NCI-H82 (cell line): ENCODE results near the gene CDCP2.

ENCODE experiments used
- DNase-seq: peaks from one replicate; lab custom pipeline; 2025; lab: John Stamatoyannopoulos, UW

Gene CDCP2

DNA sequence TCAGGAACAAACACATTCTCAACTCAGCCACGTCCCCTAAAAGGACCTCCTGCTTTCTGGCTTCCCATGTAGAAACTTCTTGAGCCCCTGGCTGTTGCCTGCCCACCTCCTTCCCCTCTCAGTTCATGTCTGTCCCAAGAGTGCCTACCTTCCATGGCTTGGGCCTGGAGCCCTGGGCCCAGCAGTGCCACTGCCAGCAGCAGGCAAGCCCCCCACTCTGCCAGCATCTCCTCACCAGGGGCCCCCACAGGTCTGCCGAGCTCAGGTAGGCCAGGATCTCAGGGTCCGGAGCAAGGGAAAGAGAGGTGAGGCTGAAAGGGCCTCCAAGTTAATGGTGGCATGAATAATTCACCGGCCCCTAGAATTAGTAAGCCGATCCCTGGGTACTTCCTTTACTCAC, at the start of gene CDCP2:
TSS of gene CDCP2 (minus strand) at position 305 of the 400 bp plus-strand sequence. CDS start at position 227, 78 bp downstream.
- no peak for DNase-seq

DNA sequence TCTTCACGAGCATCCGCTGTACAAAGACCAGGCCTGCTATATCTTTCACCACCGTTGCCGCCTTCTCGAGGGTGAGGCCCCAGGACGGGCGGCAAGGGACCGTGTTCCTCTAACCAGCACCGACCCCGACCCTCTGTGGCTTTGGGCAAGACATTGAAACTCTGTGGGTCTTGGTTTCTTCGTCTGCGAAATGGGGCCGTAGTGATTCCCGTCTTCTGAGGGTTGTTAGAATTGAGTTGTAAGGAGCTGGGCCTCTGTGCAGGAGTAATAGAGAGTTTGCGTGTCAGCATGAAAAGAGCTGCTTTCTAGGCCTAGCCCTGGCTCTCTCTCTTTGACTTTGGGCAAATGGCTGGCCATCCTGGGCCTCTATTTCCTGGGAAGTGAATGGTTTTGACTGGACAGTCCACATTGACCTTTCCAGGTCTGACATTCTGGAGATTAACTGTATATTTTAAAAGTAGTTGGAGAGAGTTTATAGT, 47.8 kb upstream of the CDCP2 start:
- no peak for DNase-seq

DNA sequence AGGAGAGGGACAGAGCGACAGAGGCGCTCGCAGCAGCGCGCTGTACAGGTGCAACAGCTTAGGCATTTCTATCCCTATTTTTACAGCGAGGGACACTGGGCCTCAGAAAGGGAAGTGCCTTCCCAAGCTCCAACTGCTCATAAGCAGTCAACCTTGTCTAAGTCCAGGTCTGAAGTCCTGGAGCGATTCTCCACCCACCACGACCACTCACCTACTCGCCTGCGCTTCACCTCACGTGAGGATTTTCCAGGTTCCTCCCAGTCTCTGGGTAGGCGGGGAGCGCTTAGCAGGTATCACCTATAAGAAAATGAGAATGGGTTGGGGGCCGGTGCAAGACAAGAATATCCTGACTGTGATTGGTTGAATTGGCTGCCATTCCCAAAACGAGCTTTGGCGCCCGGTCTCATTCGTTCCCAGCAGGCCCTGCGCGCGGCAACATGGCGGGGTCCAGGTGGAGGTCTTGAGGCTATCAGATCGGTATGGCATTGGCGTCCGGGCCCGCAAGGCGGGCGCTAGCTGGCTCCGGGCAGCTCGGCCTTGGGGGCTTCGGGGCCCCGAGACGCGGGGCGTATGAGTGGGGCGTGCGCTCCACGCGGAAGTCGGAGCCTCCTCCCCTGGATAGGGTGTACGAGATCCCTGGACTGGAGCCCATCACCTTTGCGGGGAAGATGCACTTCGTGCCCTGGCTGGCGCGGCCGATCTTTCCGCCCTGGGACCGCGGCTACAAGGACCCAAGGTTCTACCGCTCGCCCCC, 47.1 kb upstream of the CDCP2 start, which contains the start of the genes CYB5RL and MRPL37:
TSS of gene CYB5RL (minus strand) at position 266 of the 754 bp plus-strand sequence. CDS start 4,414 bp downstream, outside the sequence.
TSS of gene MRPL37 (plus strand) at position 403 of the 754 bp plus-strand sequence. CDS start at position 480, 77 bp downstream.
- peak; percentile 100 for DNase-seq

DNA sequence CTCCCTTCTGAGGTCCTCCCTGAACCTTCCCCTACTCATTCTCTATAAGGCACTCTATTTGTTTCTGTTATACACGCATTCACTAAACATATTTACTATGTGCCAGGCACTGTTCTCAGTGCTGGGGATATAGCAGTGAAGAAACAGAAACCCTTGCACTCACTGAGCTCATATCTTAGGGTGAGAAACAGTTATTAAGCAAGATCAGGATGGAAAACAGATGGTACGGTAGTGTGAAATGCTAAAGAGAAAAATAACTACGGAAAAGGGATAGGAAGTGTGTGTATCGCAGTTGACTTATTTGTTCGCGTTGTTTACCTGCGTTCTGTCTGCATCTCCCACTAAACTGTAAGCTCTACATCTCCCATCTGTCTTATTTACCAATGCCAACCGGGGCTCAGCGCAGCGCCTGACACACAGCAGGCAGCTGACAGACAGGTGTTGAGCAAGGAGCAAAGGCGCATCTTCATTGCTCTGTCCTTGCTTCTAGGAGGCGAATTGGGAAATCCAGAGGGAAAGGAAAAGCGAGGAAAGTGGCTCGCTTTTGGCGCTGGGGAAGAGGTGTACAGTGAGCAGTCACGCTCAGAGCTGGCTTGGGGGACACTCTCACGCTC, 46.5 kb upstream of the CDCP2 start:
- DNase-seq: peak; percentile 70

DNA sequence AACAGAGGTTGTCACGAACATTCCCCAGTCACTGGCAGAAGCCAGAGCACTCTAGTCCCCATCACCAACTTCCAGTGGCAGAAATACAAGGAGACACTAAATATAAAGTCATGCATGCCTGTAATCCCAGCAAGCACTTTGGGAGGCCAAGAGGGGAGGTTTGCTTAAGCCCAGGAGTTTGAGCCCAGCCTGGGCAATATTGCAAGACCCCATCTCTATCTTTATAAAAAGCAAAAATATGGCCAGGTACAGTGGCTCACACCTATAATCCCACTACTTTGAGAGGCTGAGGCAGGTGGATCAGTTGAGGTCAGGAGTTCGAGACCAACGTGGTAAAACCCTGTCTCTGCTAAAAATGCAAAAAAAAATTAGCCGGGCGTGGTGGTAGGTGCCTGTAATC, 40.7 kb upstream of the CDCP2 start:
- DNase-seq: no peak

DNA sequence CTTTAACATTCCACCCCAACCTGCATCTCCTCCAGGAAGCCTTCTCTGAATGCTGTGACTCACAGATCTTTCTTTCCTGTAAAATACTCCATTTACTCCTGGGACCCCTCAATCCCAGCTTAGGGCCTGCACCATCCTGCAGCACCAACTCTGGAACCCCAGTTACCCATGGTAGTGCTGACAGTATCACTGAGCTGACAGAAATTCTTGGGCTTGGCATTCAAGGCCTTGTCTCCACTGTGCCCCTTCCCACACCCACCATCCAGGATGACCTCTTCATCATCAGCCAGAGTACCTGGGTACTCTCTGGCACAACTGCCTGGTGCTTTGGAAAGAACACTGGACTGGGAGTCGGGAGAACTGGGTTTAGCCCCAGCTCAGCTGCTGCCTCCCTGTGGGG, 38.7 kb upstream of the CDCP2 start:
- no peak for DNase-seq

DNA sequence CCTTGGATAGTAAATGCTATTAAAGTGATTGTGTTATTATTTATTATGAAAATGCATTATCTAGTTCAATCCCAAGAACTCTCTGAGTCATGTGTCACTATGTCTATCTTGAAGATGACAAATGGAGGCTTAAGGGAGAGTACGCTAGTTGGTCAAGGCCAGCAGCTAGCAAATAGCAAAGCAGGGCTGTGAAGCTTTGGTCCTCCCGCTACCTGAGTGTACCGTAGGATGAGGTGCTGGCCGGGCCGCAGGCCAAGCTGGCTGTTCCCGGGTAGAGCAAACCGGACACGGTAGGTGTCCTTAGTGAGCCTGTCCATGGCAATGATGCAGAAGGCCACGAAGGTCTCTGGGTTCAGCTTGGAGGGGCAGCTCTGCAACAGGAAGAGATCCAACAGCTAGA, 37.7 kb upstream of the CDCP2 start:
- DNase-seq: peak; percentile 42

DNA sequence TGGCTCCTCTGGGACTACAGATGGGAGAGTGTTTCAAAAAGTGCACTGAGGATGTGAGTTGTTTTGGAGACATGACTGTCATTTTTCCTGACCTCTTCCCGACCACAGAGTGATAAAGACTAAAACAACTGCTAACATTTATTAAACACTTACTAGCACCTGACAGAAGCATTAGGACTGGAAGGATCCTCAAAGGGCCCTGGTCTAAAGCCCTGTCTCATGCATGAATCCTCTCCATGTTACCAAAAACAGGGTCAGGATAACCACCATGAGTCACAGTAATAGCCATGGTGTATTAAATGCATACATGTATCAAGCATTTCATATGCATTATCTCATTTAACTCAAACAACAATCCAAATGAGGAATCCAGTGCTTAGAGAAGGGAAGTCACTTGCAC, 35.5 kb upstream of the CDCP2 start:
- DNase-seq: no peak

DNA sequence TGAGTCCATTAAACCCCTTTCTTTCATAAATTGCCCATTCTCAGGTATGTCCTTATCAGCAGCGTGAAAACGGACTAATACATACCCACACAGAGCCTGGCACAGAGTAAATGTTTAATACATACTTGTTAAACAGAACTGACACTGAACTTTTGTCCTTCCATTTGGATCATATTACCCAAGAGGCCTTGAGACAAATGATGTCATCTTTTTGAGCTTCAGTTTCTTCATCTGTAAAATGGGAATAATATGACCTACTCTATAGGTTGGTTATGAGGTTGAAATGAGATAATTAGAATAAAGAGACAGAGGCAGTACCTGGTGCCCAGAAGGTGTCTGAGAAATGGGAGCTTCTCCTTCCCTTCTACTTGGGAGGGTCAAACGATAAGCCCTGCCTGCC, 33.3 kb upstream of the CDCP2 start:
- DNase-seq: no peak

DNA sequence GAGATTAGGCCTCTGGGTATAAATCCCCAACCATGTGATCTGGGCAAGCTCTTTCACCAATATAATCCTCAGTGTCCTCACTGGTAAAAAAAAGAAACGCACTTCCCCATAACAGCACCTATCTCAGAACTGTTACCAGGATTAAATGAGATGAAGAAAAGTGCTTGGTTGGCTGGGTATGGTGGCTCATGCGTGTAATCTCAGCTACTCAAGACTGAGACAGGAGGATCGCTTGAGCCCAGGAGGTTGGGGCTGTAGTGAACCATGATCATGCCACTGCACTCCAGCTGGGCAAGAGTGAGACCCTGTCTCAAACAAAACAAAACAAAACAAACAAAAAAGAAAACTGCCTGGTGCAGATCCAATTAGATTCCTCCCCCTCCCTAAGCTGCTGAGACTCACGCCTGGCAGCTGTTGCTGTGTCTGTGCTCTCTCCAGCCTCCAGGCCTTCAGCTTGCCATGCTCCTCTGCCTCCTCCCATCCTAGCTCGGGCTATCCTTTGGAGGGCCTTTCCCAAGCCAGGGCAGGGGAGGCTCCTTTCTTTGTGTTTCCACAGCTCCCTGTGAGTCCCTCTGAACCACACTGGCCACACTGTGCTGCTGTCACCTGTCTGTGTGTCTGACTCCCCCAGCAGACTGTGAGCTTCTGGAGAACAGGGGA, 28.0 kb upstream of the CDCP2 start:
- peak; percentile 98 for DNase-seq

DNA sequence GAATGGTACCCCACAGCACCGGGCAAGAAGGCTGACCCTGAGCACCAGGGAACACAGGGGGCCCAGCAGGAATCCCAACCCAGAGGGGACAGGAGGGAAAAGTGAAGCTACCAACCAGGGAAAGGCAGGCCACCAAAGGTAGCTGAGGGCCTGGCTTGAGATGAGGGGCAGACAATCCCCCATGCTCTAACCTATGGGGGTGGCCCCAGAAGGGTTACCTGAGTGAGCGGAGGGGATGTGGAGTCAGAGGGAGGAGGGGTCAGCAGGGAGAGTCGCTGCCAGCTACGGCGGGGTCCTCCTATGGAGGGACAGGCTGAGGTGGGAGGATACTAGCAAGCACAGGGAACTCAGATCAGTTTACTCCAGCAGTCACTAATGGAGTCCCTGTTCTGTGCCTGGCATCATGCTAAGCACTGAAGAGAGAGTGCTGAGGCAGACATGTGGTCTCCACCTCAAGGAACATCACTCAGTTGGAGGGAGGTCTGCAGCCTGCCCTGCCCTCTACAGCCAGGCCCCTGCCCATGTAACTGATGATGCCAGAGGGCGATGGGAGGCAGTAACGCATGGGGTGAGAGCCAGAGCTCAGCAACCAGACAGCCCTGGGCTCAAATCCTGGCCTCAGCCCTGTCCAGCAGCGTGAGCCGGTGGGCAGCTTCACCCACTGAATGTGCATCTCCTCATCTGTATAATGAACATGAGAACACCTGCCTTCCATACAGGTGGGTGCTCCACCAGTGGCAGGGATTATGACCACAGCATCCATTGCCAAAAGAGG, 25.7 kb upstream of the CDCP2 start:
- no peak for DNase-seq

DNA sequence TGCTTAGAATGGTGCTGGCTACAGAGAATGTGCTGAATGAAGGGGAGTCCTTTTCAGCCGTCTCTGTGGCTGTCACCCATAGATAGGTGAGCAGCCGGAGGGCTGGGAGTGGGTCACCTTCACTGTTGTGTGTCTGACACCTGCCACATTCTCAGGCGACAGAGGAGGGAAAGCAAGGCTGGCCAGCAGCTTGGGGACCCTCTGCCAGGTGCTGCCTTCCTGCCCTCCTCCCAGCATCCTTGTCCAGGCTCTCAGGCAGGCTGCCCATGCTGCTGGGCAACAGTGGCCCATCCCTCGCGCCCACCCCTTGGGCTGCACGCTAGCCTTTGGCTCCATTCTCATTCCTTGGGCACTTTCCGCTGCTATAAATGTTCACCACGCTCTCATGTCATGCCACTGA, 24.9 kb upstream of the CDCP2 start:
- no peak for DNase-seq

DNA sequence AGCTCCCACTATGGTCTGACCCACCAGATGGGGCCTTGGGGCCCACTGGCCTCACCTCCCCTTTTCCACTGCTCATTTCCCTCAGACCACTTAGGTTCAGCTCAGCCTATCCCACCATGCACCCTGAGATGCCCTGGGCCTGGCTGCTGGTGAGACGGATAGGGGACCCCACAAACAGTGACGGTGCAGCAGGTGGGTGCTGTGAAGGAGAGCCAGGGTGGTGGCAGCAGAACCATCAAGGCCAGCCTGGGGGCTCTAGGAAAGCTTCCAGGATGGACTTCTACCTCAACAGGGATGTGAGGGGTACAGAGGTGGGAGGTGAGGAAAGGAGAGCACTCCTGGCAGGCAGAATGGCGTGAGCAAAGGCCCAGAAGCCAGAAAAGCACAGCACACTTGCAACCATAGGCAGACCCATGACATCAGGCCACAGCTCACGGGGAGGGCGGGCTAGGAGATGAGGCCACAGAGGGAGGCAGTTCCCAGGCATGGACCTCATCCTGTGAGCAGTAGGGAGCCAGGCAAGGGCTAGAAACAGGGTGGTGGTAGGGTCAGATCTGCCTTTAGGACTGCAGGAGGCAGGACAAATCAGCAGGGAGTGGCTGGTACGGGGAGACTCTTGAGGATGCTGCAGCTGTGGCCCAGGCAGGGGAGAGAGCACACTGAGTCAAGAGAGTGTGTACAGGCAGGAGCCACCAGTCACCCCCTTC, 24.0 kb upstream of the CDCP2 start:
- DNase-seq: no peak

DNA sequence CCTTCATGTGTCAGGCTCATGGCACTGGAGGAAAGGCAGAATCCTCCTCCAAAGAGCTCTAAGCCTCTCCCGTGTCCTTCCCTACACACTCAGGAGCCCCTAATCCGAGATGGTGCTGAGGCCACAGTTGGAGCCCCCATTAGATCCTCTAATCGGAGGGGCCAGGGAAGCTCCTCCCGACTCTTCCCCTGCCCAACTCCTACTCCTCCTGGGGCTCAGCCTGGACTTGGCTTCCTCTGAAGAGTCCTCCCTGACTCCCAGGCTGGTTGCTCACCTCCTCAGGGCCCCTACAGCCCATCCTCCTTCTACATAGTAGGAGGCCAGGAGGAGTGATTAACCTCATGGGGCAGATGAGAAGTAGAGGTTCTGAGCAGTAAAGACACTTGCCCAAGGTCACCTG, 21.3 kb upstream of the CDCP2 start:
- DNase-seq: no peak

DNA sequence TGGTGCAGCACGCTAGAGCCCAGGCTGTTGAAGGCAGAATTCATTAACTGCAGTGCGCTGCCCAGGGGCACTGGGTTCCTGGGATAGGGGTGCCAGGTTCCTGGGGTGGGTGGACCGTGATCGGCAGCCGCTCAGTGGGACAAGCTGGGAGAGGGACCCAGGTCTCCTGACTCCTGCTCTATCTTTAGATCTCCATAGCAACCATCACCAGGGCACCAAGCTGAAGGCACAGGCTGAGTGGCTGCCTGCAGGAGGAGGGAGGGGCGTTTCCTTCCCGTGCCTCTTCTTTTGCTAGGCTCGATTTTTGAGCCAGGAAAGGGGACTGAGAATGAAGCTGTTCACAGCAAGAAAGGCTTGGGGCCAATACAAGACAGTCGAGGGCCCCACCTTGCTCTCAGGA, 20.9 kb upstream of the CDCP2 start:
- no peak for DNase-seq

DNA sequence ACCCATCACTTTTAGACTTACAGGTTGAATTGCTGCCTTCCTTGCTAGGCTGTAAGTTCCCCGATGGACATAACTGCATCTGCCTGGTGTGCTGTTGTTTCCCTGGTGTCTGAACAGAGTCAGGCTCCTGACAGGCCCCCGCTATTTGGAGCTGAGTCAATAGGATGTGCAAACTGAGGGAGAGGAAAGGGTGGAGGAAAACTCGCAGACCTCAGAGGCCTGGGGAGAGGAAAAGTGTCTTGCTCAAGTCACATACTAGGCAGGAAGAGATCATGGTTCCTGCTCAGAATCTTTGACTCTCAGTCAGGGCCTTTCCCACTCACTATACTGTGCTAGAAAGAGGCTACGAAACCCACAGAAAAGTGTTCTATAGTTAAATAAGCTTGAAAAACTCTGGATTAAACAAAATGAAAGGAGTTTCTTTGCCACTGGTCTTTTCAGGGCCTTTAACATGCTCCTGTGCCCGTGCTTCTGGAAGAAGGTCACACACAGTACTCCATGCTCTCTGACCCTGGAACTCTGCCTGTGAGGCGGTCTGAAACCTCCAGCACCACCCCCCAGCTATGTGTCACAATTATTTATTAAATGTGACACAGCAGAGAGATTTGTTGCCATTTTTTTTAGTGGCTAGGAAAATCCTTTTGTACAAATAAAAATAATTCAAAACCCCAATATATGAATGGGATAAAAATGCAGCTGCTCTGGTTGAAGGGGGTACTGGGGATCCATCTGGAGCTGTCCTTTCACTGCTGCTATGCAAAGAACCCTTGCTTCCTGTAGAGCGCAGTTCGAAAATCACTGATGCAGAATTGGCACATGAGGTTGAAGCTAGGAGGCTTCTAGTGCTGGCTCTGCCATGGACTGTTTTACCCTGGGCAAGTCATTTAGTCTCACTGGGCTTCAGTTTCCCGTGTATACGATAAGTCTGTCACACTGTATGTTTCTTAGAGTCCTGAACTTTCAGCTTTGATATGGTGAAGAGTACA, 20.1 kb upstream of the CDCP2 start:
- DNase-seq: no peak

DNA sequence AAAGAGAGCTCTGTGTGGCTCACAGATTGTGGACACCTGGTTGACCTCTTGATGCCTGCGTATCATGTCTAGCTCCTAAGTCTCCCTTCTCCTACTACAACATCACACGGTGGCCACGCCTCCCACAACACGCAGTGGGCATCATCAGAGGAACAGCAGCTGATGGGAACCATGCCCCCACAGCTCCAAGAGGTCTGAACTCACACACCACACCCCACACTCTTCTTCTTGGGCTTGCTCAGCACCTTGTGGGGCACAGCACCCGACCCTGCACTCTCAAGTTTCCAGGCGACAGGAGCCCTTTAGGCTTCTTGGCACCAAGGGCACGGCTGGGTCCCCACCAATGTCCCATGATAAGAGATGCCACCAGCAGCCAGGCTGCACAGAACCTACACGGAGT, 18.8 kb upstream of the CDCP2 start:
- DNase-seq: no peak

DNA sequence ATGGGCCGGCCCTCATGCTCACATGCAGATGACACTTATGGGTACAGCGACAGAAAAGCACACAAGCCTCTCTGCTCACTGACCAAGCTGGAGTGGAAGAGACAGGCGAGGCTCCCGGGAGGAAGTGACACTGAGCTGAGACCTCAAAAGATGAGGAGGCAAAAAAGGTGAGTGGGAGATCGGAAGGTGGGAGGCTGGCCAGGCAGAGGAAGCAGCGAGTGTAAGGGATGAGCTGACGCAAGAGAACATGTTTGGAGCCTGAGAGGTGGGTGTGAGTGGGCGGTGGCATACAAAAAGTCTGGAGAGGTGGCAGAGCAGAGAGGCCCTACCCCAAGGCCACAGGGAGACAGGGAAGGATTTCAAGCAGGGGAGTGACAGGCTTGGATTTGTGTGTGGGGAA, 18.2 kb upstream of the CDCP2 start:
- no peak for DNase-seq

DNA sequence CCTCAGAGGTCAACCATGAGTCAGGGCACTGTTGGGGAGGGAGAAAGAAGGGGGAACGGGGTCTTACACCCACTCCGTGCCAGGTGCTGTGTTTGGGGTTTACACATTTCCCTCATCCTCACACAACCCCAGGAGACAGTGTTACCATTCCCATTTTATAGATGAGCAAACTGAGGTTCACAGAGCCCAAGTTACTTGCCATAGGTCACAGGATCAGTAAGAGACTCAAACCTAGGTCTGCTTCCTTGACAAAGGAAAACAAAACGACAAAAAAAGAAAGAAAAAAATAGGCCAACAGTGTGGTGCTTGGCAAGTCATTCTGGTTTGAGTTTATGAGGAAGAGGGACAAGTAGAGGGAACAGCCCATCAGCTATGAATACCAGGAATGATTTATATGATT, 16.3 kb upstream of the CDCP2 start:
- DNase-seq: no peak
